ENCODE results near the gene FEZF1.

FEZF1 gene

GRCh38 chr7:122314284-122314683, 9.7 kb upstream of the FEZF1 start:
- TF ChIP-seq CTCF (conservative IDR thresholded peaks at IDR 0.05; ENCODE audit: low read depth, low read length): no peak
- Histone ChIP-seq H2AFZ (ENCODE audit: low read depth) (no peak overlapping the region), H3K4me2 (no peak overlapping the region), H3K9ac (no peak overlapping the region), H3K27me3 (ENCODE audit: insufficient read depth, low read depth) (no peaks in the 10 kb centered on the region), H3K36me3 (ENCODE audit: insufficient read depth) (no peaks in the 10 kb centered on the region), H4K20me1 (ENCODE audit: insufficient read depth) (no peaks in the 10 kb centered on the region), H3K4me1 (ENCODE audit: low read depth, poor library complexity, severe bottlenecking) (peaks cover 9% of the 10 kb centered on the region), H3K4me3 (IDR thresholded peaks at IDR 0.05; ENCODE audit: insufficient read depth, low read depth, low read length) (no peak overlapping the region), H3K27ac (no peak overlapping the region), H3K79me2 (ENCODE audit: insufficient read depth, low read depth) (peaks cover 11% of the 10 kb centered on the region)

GRCh38 chr7:122312789-122313188, 8.2 kb upstream of the FEZF1 start:
- peaks cover 12% of the 10 kb centered on the region for H3K4me1 ChIP-seq (ENCODE audit: low read depth, poor library complexity, severe bottlenecking)
- H3K9ac ChIP-seq: no peak overlapping the region
- H3K27me3 ChIP-seq (ENCODE audit: insufficient read depth, low read depth): no peaks in the 10 kb centered on the region
- H2AFZ ChIP-seq (ENCODE audit: low read depth): no peak overlapping the region
- no peak overlapping the region for H3K27ac ChIP-seq
- H4K20me1 ChIP-seq (ENCODE audit: insufficient read depth): no peaks in the 10 kb centered on the region; the same call in 1 of the 2 replicates
- peaks cover 25% of the 10 kb centered on the region for H3K79me2 ChIP-seq (ENCODE audit: insufficient read depth, low read depth)
- H3K36me3 ChIP-seq (ENCODE audit: insufficient read depth): no peaks in the 10 kb centered on the region
- H3K4me2 ChIP-seq: no peak overlapping the region
- no peak for TF ChIP-seq CTCF (conservative IDR thresholded peaks at IDR 0.05; ENCODE audit: low read depth, low read length)
- H3K4me3 ChIP-seq (IDR thresholded peaks at IDR 0.05; ENCODE audit: insufficient read depth, low read depth, low read length): no peak overlapping the region

- Histone ChIP-seq H3K4me2 (no peak overlapping the region), H4K20me1 (ENCODE audit: insufficient read depth) (no peaks in the 10 kb centered on the region; the same call in 1 of the 2 replicates), H2AFZ (ENCODE audit: low read depth) (no peak overlapping the region), H3K9ac (no peak overlapping the region), H3K27ac (no peak overlapping the region), H3K4me3 (IDR thresholded peaks at IDR 0.05; ENCODE audit: insufficient read depth, low read depth, low read length) (no peak overlapping the region), H3K79me2 (ENCODE audit: insufficient read depth, low read depth) (peaks cover 34% of the 10 kb centered on the region), H3K36me3 (ENCODE audit: insufficient read depth) (no peaks in the 10 kb centered on the region), H3K27me3 (ENCODE audit: insufficient read depth, low read depth) (no peaks in the 10 kb centered on the region), H3K4me1 (ENCODE audit: low read depth, poor library complexity, severe bottlenecking) (peaks cover 12% of the 10 kb centered on the region)
- TF ChIP-seq CTCF (conservative IDR thresholded peaks at IDR 0.05; ENCODE audit: low read depth, low read length): no peak
Observed at GRCh38 chr7:122311734-122312450, 7.3 kb upstream of the FEZF1 start.

- Histone ChIP-seq H3K4me2 (peak overlapping the region; percentile 72), H3K27ac (peak overlapping the region; percentile 79), H3K4me3 (IDR thresholded peaks at IDR 0.05; ENCODE audit: insufficient read depth, low read depth, low read length) (no peak overlapping the region), H4K20me1 (ENCODE audit: insufficient read depth) (no peaks in the 10 kb centered on the region; the same call in 1 of the 2 replicates), H2AFZ (ENCODE audit: low read depth) (peak overlapping the region; percentile 82), H3K4me1 (ENCODE audit: low read depth, poor library complexity, severe bottlenecking) (peaks cover 12% of the 10 kb centered on the region), H3K9ac (peak overlapping the region; percentile 75; the same call in 1 of the 2 replicates), H3K79me2 (ENCODE audit: insufficient read depth, low read depth) (peaks cover 38% of the 10 kb centered on the region), H3K27me3 (ENCODE audit: insufficient read depth, low read depth) (no peaks in the 10 kb centered on the region), H3K36me3 (ENCODE audit: insufficient read depth) (no peaks in the 10 kb centered on the region)
- no peak for TF ChIP-seq CTCF (conservative IDR thresholded peaks at IDR 0.05; ENCODE audit: low read depth, low read length)
Observed at GRCh38 chr7:122311050-122311700, 6.6 kb upstream of the FEZF1 start.
